HepG2 (cell line): ENCODE results near the gene LYRM7. TPM values are rescaled to one million over a fixed set of nuclear protein-coding genes. Genes with fewer than 3 reads are reported as not detected.
A peak's percentile ranks its signal among the peaks of the same experiment; 100 is the strongest.

Source experiments
- CENPT ChIP-seq: sonication (generic); formaldehyde crosslinking; IDR thresholded peaks from 2 replicates; pipeline ENCODE4 v1.8.0; 2022; ENCODE audit warnings: low read depth, mild to moderate bottlenecking, moderate library complexity, missing genetic modification reagents
- ETS1 ChIP-seq: sonication (generic); formaldehyde crosslinking; IDR thresholded peaks from 2 replicates; pipeline ENCODE4 v1.4.0; 2020; ENCODE audit warnings: missing genetic modification reagents
- HNRNPK ChIP-seq: fragments of 200-400 bp; formaldehyde crosslinking; IDR thresholded peaks from 2 replicates; pipeline ENCODE4 v1.6.1; 2018; ENCODE audit warnings: low read length, low read depth, moderate library complexity, mild to moderate bottlenecking; ENCODE audit not compliant: poor library complexity, severe bottlenecking
- HNRNPLL ChIP-seq: fragments of 200-400 bp; formaldehyde crosslinking; IDR thresholded peaks from 2 replicates; pipeline ENCODE4 v1.6.1; 2017; ENCODE audit warnings: mild to moderate bottlenecking, low read depth, low read length; ENCODE audit not compliant: poor library complexity, severe bottlenecking
- MAFG ChIP-seq: sonication (generic); formaldehyde crosslinking; IDR thresholded peaks from 2 replicates; pipeline ENCODE4 v1.5.1; 2020; ENCODE audit warnings: mild to moderate bottlenecking, missing genetic modification reagents
- NR3C1 ChIP-seq: sonication (generic); formaldehyde crosslinking; IDR thresholded peaks from 2 replicates; pipeline ENCODE4 v1.4.0; 2020; ENCODE audit warnings: missing genetic modification reagents
- NRL ChIP-seq: sonication (generic); formaldehyde crosslinking; IDR thresholded peaks from 2 replicates; pipeline ENCODE4 v1.5.0; 2020; ENCODE audit warnings: missing genetic modification reagents, mild to moderate bottlenecking, moderate library complexity, borderline replicate concordance
- POGZ ChIP-seq: sonication (generic); formaldehyde crosslinking; IDR thresholded peaks from 2 replicates; pipeline ENCODE4 v1.4.0; 2020; ENCODE audit warnings: mild to moderate bottlenecking, missing genetic modification reagents
- PTBP1 ChIP-seq: fragments of 200-400 bp; formaldehyde crosslinking; IDR thresholded peaks from 2 replicates; pipeline ENCODE4 v1.6.1; 2018; ENCODE audit warnings: low read length, low read depth; ENCODE audit not compliant: poor library complexity, severe bottlenecking
- SALL2 ChIP-seq: sonication (generic); formaldehyde crosslinking; IDR thresholded peaks from 2 replicates; pipeline ENCODE4 v1.8.1; 2023; ENCODE audit warnings: mild to moderate bottlenecking, missing genetic modification reagents, inconsistent platforms
- SUZ12 ChIP-seq: fragments of 150-350 bp; IDR thresholded peaks from 2 replicates; pipeline ENCODE4 v1.6.1; 2014; ENCODE audit warnings: low read depth, low read length
- TBX3 ChIP-seq: fragments of 450-650 bp; IDR thresholded peaks from 2 replicates; pipeline ENCODE4 v1.6.1; 2017; ENCODE audit warnings: antibody characterized with exemption, mild to moderate bottlenecking, inconsistent platforms, borderline replicate concordance
- ZFP62 ChIP-seq: sonication (generic); formaldehyde crosslinking; IDR thresholded peaks from 2 replicates; pipeline ENCODE4 v1.4.0; 2020; ENCODE audit warnings: missing genetic modification reagents
- ZNF605 ChIP-seq: sonication (generic); formaldehyde crosslinking; IDR thresholded peaks from 2 replicates; pipeline ENCODE4 v1.8.0; 2022; ENCODE audit warnings: mild to moderate bottlenecking, missing genetic modification reagents
- ZNF710 ChIP-seq: sonication (generic); formaldehyde crosslinking; IDR thresholded peaks from 2 replicates; pipeline ENCODE4 v1.5.0; 2020; ENCODE audit warnings: mild to moderate bottlenecking, missing genetic modification reagents, borderline replicate concordance
- ZNF83 ChIP-seq: sonication (generic); formaldehyde crosslinking; IDR thresholded peaks from 2 replicates; pipeline ENCODE4 v1.4.0; 2020; ENCODE audit warnings: missing genetic modification reagents, mild to moderate bottlenecking, borderline replicate concordance
- polyA plus RNA-seq, 8 experiments: library from polyadenylated mRNA; depleted of rRNA in 3 of 8; stranded (reverse) in 7 of 8; unstranded in 1 of 8; fragments of >200 nt; fragmentation: Illumina TruSeq in 4 of 8; extraction: Trizol in 4 of 8; gene quantifications; 2 replicates each; pipeline versions ENCODE4 v1.2.1 to v1.2.3, GENCODE V29; 2011 to 2016; ENCODE audit warnings: low read depth in 4 of 8, missing spikeins in 1 of 8, mixed read lengths in 1 of 8; ENCODE audit not compliant: insufficient read depth in 1 of 8
- total RNA-seq, 5 experiments: library from RNA; depleted of rRNA; stranded (reverse); fragments of >200 nt; fragmentation: Illumina TruSeq; extraction: Trizol; gene quantifications; 2 replicates each; pipeline ENCODE4 v1.2.3, GENCODE V29; 2016; ENCODE audit warnings: low read depth in 1 of 5
- TF ChIP-seq, protein P1 (sequence below), 2 experiments: fragments of 450-650 bp in 1 of 2; sonication (generic) in 1 of 2; formaldehyde crosslinking in 1 of 2; IDR thresholded peaks; 2 replicates each; pipeline versions ENCODE4 v1.6.1 to v1.8.0; 2016 to 2022; ENCODE audit warnings: antibody characterized with exemption in 1 of 2, mild to moderate bottlenecking in 1 of 2, missing genetic modification reagents in 1 of 2

Gene LYRM7
- total and polyA plus RNA-seq, 2 of the 13 experiments (the other 11 are each of a cell fraction or from before 2014, with no cell fraction given) = 3.0 to 5.5 TPM

- no peak for TF ChIP-seq ZFP62
- TF ChIP-seq TBX3 = no peak
- TF ChIP-seq ZNF605 (CRISPR knock-in tag) = no peak; the same call in 1 of the 2 replicates
- no peak for TF ChIP-seq SUZ12
- TF ChIP-seq PTBP1 = no peak
- TF ChIP-seq MAFG = no peak
- TF ChIP-seq ZNF710 (CRISPR knock-in tag) = no peak
- TF ChIP-seq SALL2 (CRISPR knock-in tag) = peak; percentile 86; the same call in 1 of the 2 replicates
- TF ChIP-seq, protein P1, sequence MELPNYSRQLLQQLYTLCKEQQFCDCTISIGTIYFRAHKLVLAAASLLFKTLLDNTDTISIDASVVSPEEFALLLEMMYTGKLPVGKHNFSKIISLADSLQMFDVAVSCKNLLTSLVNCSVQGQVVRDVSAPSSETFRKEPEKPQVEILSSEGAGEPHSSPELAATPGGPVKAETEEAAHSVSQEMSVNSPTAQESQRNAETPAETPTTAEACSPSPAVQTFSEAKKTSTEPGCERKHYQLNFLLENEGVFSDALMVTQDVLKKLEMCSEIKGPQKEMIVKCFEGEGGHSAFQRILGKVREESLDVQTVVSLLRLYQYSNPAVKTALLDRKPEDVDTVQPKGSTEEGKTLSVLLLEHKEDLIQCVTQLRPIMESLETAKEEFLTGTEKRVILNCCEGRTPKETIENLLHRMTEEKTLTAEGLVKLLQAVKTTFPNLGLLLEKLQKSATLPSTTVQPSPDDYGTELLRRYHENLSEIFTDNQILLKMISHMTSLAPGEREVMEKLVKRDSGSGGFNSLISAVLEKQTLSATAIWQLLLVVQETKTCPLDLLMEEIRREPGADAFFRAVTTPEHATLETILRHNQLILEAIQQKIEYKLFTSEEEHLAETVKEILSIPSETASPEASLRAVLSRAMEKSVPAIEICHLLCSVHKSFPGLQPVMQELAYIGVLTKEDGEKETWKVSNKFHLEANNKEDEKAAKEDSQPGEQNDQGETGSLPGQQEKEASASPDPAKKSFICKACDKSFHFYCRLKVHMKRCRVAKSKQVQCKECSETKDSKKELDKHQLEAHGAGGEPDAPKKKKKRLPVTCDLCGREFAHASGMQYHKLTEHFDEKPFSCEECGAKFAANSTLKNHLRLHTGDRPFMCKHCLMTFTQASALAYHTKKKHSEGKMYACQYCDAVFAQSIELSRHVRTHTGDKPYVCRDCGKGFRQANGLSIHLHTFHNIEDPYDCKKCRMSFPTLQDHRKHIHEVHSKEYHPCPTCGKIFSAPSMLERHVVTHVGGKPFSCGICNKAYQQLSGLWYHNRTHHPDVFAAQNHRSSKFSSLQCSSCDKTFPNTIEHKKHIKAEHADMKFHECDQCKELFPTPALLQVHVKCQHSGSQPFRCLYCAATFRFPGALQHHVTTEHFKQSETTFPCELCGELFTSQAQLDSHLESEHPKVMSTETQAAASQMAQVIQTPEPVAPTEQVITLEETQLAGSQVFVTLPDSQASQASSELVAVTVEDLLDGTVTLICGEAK (IDR thresholded peaks at IDR 0.05) = no peak
- TF ChIP-seq, protein P1 (CRISPR knock-in tag; IDR thresholded peaks at IDR 0.05) = peak; percentile 64; the same call in 1 of the 2 replicates
- TF ChIP-seq ETS1 = no peak
- no peak for TF ChIP-seq NR3C1 (CRISPR knock-in tag)
- TF ChIP-seq CENPT (CRISPR knock-in tag) = no peak; the same call in 1 of the 2 replicates
- peak; percentile 89 for TF ChIP-seq HNRNPLL
- TF ChIP-seq NRL (CRISPR knock-in tag) = peak; percentile 71; the same call in 1 of the 2 replicates
- no peak for TF ChIP-seq HNRNPK
- TF ChIP-seq POGZ (CRISPR knock-in tag) = peak; percentile 35; the same call in 1 of the 2 replicates
- TF ChIP-seq ZNF83 (CRISPR knock-in tag) = no peak
Observed at GRCh38 chr5:131165119-131165727, 5.5 kb upstream of the LYRM7 start, which contains the start of gene HINT1 (continued).
